HG03565 (cell line): ENCODE measurements around the gene IFT122.
"Not testable (repeated sequence)": the region's sequence is repeated elsewhere in the genome, so short reads cannot be mapped to it uniquely, and the experiment has no call there.

Experiments used
- ATAC-seq: cut with Tn5 transposase; IDR thresholded peaks from one replicate; pipeline ENCODE4 v1.9.1; 2021; ENCODE audit warnings: mild to moderate bottlenecking, moderate library complexity; ENCODE audit not compliant: unreplicated experiment

IFT122 gene

GRCh38 chr3:129493206-129493605, 53.2 kb downstream of the IFT122 start:
- ATAC-seq: no peak

- ATAC-seq: not testable (repeated sequence)
These were observed 54.5 kb downstream of the IFT122 start for GRCh38 chr3:129494499-129494898.

- not testable (repeated sequence) for ATAC-seq
These were observed 55.1 kb downstream of the IFT122 start for GRCh38 chr3:129495006-129495639.

GRCh38 chr3:129497876-129498275, 57.9 kb downstream of the IFT122 start:
- ATAC-seq: not testable (repeated sequence)

GRCh38 chr3:129498603-129499488, 58.8 kb downstream of the IFT122 start:
- ATAC-seq: not testable (repeated sequence)

- not testable (repeated sequence) for ATAC-seq
These were observed 59.7 kb downstream of the IFT122 start for GRCh38 chr3:129499604-129500333.

- no peak for ATAC-seq
These were observed 60.3 kb downstream of the IFT122 start for GRCh38 chr3:129500334-129500658.

GRCh38 chr3:129501630-129502029, 61.6 kb downstream of the IFT122 start:
- no peak for ATAC-seq

GRCh38 chr3:129502641-129503408, 62.8 kb downstream of the IFT122 start:
- ATAC-seq: no peak

GRCh38 chr3:129503471-129504291, 63.7 kb downstream of the IFT122 start:
- ATAC-seq: no peak

GRCh38 chr3:129504471-129505100, 64.6 kb downstream of the IFT122 start:
- no peak for ATAC-seq

- ATAC-seq: no peak
These were observed 65.3 kb downstream of the IFT122 start for GRCh38 chr3:129505341-129505740.

GRCh38 chr3:129506231-129506742, 66.3 kb downstream of the IFT122 start:
- ATAC-seq: no peak

GRCh38 chr3:129507181-129507831, 67.3 kb downstream of the IFT122 start:
- no peak for ATAC-seq

GRCh38 chr3:129512595-129512994, 72.6 kb downstream of the IFT122 start:
- ATAC-seq: no peak

GRCh38 chr3:129513705-129514104, 73.7 kb downstream of the IFT122 start:
- ATAC-seq: no peak

- ATAC-seq: no peak
These were observed 74.1 kb downstream of the IFT122 start for GRCh38 chr3:129514110-129514509.

GRCh38 chr3:129514563-129514962, 74.5 kb downstream of the IFT122 start:
- no peak for ATAC-seq
